Loucy (cell line): Measurements from ENCODE around the gene PRIMA1.

Source experiments
- H2AFZ ChIP-seq: fragments of 200-600 bp; sonication (generic); 2 replicates; pipeline ENCODE4 v1.6.0; 2016; ENCODE audit warnings: antibody characterized with exemption, mild to moderate bottlenecking, low read length, moderate library complexity
- H3F3A ChIP-seq: fragments of 200-600 bp; 2 replicates; pipeline ENCODE4 v1.6.0; 2016; ENCODE audit warnings: antibody characterized with exemption, low read depth, mild to moderate bottlenecking
- H3K27me3 ChIP-seq: fragments of 200-600 bp; sonication (generic); 2 replicates; pipeline ENCODE4 v1.6.1; 2014; ENCODE audit warnings: low read length, mild to moderate bottlenecking; ENCODE audit not compliant: insufficient read depth, poor library complexity, severe bottlenecking
- H3K36me3 ChIP-seq: fragments of 200-600 bp; sonication (generic); 2 replicates; pipeline ENCODE4 v1.6.1; 2016; ENCODE audit warnings: low read length; ENCODE audit not compliant: insufficient read depth
- H3K4me1 ChIP-seq: fragments of 200-600 bp; sonication (generic); 2 replicates; pipeline ENCODE4 v1.5.1; 2014; ENCODE audit warnings: low read length, mild to moderate bottlenecking; ENCODE audit not compliant: insufficient read depth, poor library complexity, severe bottlenecking
- H3K4me2 ChIP-seq: fragments of 200-600 bp; sonication (generic); 2 replicates; pipeline ENCODE4 v1.6.0; 2014; ENCODE audit warnings: antibody characterized with exemption, low read length, low read depth, mild to moderate bottlenecking; ENCODE audit not compliant: poor library complexity, severe bottlenecking
- H3K4me3 ChIP-seq: fragments of 200-600 bp; sonication (generic); 2 replicates; pipeline ENCODE4 v1.5.1; 2014; ENCODE audit warnings: low read length, mild to moderate bottlenecking, mixed read lengths; ENCODE audit not compliant: poor library complexity, severe bottlenecking
- H3K79me2 ChIP-seq: fragments of 200-600 bp; sonication (generic); 2 replicates; pipeline ENCODE4 v1.6.1; 2014; ENCODE audit warnings: low read length; ENCODE audit not compliant: insufficient read depth
- H3K9ac ChIP-seq: fragments of 200-600 bp; sonication (generic); 2 replicates; pipeline ENCODE4 v1.6.0; 2014; ENCODE audit warnings: mild to moderate bottlenecking, low read depth, low read length, moderate library complexity; ENCODE audit not compliant: poor library complexity, severe bottlenecking
- H3K9me2 ChIP-seq: fragments of 200-600 bp; sonication (generic); replicated peaks from 2 replicates; pipeline ENCODE4 v1.6.1; 2016; ENCODE audit warnings: low read depth, low read length, mixed read lengths
- H3K9me3 ChIP-seq: fragments of 200-600 bp; sonication (generic); 2 replicates; pipeline ENCODE4 v1.6.1; 2014; ENCODE audit warnings: mild to moderate bottlenecking, antibody characterized with exemption, low read length, low read depth; ENCODE audit not compliant: insufficient read depth
- H4K20me1 ChIP-seq: fragments of 200-600 bp; sonication (generic); 2 replicates; pipeline ENCODE4 v1.6.0; 2014; ENCODE audit warnings: antibody characterized with exemption, low read length, mild to moderate bottlenecking; ENCODE audit not compliant: insufficient read depth, poor library complexity, severe bottlenecking
- EZH2phosphoT487 ChIP-seq: fragments of 200-600 bp; IDR thresholded peaks from 2 replicates; pipeline ENCODE4 v1.6.1; 2018; ENCODE audit warnings: antibody characterized with exemption, mild to moderate bottlenecking, moderate library complexity, borderline replicate concordance
- TF ChIP-seq, protein P1 (sequence below): fragments of 200-600 bp; sonication (generic); conservative IDR thresholded peaks from 2 replicates; pipeline ENCODE4 v1.5.1; 2014; ENCODE audit warnings: mild to moderate bottlenecking, antibody characterized with exemption, low read length

PRIMA1 gene

DNA sequence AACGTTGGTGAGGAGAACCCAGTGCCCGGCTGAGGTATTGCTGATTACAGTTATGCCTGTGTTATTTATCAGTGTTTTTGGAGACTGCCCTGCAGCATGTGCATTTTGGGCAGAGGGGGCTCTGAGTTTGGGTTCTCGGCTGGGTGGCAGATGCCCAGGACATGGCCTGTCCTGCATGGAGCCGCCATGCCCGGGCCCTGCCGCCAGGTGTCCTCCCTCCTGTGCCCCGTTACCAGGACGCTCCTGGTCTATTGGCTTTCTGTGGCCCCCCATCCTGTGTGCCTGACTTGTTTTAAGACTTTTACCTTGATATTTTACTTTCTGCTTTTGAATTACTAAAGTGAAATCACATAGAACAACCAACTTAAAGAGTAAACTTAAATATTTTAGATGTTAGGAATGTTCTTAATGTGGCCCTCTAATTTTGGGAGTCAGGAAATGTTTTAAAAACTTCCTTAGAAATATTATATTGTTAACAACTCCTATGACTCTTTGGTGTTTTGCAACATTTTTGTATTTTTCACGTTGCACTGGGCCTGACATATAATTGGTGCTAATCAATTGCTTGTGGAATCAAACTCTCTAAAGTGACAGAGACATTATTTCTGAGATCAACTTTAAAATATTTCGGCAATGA lies 51.8 kb downstream of the PRIMA1 start:
- Histone ChIP-seq H3K9me3 (no peaks in the 10 kb centered on the region), H3K4me2 (no peak overlapping the region), H3K9me2 (no peaks in the 10 kb centered on the region), H3K4me1 (no peaks in the 10 kb centered on the region), H3K4me3 (no peak overlapping the region), H3F3A (no peaks in the 10 kb centered on the region), H3K9ac (no peak overlapping the region), H4K20me1 (no peaks in the 10 kb centered on the region), H3K36me3 (no peaks in the 10 kb centered on the region), H2AFZ (no peak overlapping the region), H3K79me2 (no peaks in the 10 kb centered on the region), H3K27me3 (no peaks in the 10 kb centered on the region)
- TF ChIP-seq, protein P1, sequence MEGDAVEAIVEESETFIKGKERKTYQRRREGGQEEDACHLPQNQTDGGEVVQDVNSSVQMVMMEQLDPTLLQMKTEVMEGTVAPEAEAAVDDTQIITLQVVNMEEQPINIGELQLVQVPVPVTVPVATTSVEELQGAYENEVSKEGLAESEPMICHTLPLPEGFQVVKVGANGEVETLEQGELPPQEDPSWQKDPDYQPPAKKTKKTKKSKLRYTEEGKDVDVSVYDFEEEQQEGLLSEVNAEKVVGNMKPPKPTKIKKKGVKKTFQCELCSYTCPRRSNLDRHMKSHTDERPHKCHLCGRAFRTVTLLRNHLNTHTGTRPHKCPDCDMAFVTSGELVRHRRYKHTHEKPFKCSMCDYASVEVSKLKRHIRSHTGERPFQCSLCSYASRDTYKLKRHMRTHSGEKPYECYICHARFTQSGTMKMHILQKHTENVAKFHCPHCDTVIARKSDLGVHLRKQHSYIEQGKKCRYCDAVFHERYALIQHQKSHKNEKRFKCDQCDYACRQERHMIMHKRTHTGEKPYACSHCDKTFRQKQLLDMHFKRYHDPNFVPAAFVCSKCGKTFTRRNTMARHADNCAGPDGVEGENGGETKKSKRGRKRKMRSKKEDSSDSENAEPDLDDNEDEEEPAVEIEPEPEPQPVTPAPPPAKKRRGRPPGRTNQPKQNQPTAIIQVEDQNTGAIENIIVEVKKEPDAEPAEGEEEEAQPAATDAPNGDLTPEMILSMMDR, result peak; percentile 58
- no peak for TF ChIP-seq EZH2phosphoT487

DNA sequence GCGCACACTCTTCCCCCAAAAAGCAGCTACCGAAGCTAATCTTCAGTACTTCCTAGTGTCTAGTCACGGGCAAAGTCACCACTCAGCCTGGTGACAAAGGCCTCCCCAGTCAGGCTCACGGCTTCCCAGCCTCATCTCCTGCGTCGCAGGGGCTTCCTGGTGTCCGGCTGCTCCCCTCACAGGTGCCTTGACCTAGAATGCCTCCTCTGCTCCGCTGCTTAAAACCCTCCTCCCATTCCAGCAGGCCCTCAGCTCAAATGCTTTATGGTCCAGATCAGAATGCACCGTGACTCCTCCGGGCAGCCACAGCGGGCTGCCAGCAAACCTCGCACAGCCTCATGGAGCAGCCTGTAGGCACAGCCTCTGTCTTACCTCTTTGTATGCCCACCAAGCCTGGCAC lies 53.1 kb downstream of the PRIMA1 start:
- Histone ChIP-seq H3K9ac (no peak overlapping the region), H3K4me2 (no peak overlapping the region), H3K27me3 (no peaks in the 10 kb centered on the region), H3K79me2 (no peaks in the 10 kb centered on the region), H3K9me3 (no peaks in the 10 kb centered on the region), H2AFZ (no peak overlapping the region), H3F3A (no peaks in the 10 kb centered on the region), H3K9me2 (no peaks in the 10 kb centered on the region), H3K36me3 (no peaks in the 10 kb centered on the region), H3K4me3 (no peak overlapping the region), H3K4me1 (no peaks in the 10 kb centered on the region), H4K20me1 (no peaks in the 10 kb centered on the region)
- TF ChIP-seq, protein P1, result no peak
- TF ChIP-seq EZH2phosphoT487, result no peak

DNA sequence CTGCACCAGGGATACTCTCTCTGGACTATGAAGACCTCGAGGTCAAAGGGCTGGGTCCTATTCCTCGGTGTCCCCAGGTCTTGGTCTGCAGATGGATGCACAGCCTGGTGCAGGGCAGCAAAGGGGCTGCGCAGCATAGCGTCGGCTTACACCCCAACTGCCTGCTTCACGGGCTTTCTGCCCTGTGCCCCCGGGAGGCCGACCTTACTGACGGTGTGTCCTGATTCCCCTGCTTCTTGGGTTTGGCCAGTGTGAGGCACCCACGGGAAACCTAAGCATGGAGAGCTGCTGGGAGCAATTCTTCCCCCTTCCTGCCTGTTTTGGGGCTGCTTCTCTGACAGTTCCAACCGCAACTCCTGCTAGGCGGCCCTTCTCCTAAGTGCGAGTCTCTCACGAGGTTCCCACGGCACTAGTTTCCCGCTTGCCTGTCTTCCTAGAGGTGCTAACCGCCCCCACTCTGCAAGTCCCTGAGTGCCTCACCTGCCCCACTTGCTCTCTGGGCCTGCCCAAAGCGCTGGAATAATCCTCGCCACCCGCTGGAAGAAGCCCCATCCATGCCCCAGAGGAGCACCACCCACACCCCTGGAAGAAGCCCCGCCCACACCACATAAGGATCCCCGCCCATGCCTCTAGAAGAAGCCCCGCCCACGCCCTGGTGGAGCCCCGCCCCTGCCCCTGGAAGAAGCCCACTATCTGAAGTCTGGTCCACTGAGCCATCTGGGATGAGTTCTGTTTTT lies 54.0 kb downstream of the PRIMA1 start:
- Histone ChIP-seq H3K27me3 (no peaks in the 10 kb centered on the region), H3K9me3 (no peaks in the 10 kb centered on the region), H3F3A (no peaks in the 10 kb centered on the region), H3K4me1 (no peaks in the 10 kb centered on the region), H2AFZ (no peak overlapping the region), H3K9ac (no peak overlapping the region), H3K79me2 (no peaks in the 10 kb centered on the region), H4K20me1 (no peaks in the 10 kb centered on the region), H3K4me3 (no peak overlapping the region), H3K4me2 (no peak overlapping the region), H3K36me3 (no peaks in the 10 kb centered on the region), H3K9me2 (no peaks in the 10 kb centered on the region)
- TF ChIP-seq, protein P1, result no peak
- no peak for TF ChIP-seq EZH2phosphoT487
